Skeletal muscle cell (primary cell): Measurements from ENCODE around the gene FOXL2NB.

Experiments used
- DNase-seq: peaks from one replicate; pipeline ENCODE4 v3.0.0-alpha.2; 2010; ENCODE audit warnings: low read depth
- H3K4me3 ChIP-seq: 2 replicates; pipeline ENCODE4 v1.5.1; 2011; ENCODE audit warnings: low read depth, mild to moderate bottlenecking, control low read depth, low read length, moderate library complexity

The FOXL2NB gene

GRCh38 chr3:138923531-138923994 lies 23.5 kb upstream of the FOXL2NB start:
- DNase-seq = peak; percentile 41
- H3K4me3 ChIP-seq = no peak overlapping the region

DNA sequence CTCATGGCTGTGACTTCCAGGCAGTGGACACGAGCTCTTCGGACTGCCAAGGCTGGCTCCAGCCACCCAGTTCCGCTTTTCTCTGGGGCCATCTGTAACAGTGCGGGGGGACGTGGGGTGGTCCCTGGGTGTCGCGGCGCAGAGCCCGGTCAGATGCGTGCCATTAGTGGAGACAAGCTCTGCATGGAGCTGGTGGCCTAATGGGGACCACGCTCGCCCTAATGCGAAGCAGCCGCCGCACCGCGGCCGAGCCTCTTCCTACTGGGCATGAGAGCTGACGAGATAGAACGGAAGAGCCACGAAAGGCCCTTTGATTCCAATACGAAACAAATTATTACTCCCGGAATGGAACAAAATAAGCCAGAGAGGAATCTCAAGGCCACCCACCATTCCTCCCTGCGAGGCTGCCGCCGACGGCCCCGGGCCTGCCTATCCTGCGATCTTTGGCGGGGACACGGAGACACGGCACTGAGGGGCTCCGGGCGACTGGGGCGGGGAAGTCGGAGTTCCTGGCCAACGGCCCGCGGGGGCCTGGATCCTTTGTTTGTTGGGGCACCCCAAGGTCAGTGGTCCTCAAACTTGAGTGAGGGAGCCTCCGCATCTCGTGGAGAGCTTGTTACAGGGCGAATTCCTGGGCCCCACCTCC lies 18.2 kb upstream of the FOXL2NB start:
- H3K4me3 ChIP-seq = no peak overlapping the region
- no peak for DNase-seq

- no peak overlapping the region for H3K4me3 ChIP-seq
- no peak for DNase-seq
Measured at GRCh38 chr3:138933068-138933668, 13.8 kb upstream of the FOXL2NB start.

DNA sequence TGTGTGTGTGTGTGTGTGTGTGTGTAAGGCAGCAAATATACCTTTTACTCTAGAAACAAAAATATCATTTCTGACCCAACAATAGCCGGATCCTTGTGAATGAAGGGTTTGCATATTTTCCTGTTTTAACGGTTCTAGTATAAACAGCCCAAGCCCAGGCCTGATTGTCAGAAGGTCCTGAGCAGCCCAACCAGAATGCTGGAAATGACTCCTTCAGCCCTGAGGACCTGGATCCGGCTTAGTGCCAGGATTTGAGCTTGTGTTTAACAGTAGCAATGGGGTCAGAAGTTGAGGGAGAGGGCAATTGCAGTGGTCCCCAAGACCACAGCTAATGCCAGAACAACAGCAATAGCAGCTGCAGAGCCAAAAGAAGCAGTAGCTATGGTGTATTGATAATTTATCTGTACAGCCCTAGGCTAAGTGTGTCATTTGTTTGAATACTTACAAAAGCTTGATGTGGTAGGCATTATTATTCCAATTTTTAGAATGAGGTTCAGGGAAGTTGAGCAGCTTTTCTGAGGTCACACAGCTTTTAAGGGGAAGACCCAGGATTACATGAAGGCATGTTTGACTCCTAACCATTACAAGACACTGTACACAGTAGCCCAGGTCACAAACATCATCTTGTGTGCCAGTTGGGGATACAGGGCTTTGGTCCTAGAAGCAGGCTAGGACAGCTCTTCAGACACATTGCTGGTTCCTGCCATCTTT lies 12.9 kb upstream of the FOXL2NB start:
- no peak overlapping the region for H3K4me3 ChIP-seq
- no peak for DNase-seq

- H3K4me3 ChIP-seq = no peak overlapping the region
- no peak for DNase-seq
Measured at GRCh38 chr3:138935505-138935862, 11.5 kb upstream of the FOXL2NB start.

DNA sequence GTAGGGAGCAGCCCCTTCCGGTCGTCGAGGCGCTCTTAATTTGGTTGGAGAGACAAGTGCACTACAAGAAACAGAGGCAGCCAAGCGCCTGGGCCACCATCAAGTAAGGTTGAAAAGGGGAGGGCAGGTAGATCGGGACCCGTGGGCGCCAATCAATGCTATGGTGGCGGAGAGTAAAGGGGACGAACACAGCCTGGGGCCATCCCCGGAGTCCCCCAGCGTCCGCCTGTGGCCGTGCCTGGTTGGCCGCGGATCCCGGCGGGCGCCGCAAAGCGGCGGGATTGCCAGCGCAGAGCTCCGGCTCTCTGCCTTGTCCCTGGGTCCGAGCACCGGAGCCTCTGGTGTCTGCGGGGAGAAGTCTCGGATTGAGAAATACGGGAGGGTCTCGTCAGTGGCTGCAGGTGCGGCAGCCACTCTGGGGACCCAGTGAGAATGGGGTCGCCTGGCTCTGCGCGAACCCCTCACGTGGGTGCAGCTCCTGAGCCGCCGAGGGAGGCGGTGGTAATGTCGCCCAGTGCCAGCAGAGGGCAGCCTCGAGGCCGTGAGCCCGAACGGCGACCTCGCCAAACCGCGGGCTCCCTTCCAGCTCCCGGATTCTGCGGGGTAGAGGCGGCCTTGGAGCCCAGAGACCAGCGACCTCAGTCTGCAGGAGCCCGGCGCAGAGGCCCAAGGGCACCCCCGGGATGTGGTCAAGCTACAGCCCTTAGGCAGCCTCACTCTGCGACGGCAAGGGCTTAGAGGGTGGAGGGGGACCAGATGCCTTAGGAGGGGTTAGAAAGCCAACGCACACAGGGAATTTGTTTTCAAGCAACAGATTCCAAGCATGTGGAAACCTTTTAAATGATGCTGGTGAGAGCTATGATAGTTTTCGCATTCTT lies 10.9 kb upstream of the FOXL2NB start:
- H3K4me3 ChIP-seq = peak overlapping the region; percentile 43
- no peak for DNase-seq

- H3K4me3 ChIP-seq = no peak overlapping the region
- DNase-seq = no peak
Measured at GRCh38 chr3:138936741-138937689, 10.0 kb upstream of the FOXL2NB start.

GRCh38 chr3:138937690-138938055 lies 9.3 kb upstream of the FOXL2NB start:
- no peak for DNase-seq
- H3K4me3 ChIP-seq = no peak overlapping the region

- no peak for DNase-seq
- no peak overlapping the region for H3K4me3 ChIP-seq
Measured at GRCh38 chr3:138938056-138938876, 8.8 kb upstream of the FOXL2NB start.

- DNase-seq = no peak
- no peak overlapping the region for H3K4me3 ChIP-seq
Measured at GRCh38 chr3:138938877-138939560, 8.0 kb upstream of the FOXL2NB start.

- H3K4me3 ChIP-seq = no peak overlapping the region
- no peak for DNase-seq
Measured at GRCh38 chr3:138939561-138940241, 7.3 kb upstream of the FOXL2NB start.

DNA sequence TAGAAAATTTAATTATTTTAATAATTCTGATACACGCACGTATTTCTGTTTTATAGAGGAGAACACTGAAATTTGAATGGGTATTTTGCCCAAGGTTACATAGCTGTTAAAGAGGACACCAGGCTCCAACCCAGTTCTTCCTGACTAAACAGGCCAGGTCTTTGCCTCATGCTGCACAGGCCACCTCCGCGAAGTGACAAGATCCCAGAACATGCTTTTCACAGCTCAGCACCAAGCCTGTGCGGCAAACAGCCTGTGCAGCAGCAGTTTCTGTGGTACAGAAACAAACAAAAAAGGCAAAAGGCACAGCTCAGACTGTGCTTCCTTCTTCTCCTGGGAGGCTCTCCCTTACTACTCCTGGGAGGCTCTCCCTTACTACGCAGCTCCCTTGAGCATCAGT lies 6.6 kb upstream of the FOXL2NB start:
- no peak for DNase-seq
- H3K4me3 ChIP-seq = no peak overlapping the region

- no peak for DNase-seq
- no peak overlapping the region for H3K4me3 ChIP-seq
Measured at GRCh38 chr3:138941259-138941885, 5.6 kb upstream of the FOXL2NB start.

- DNase-seq = no peak
- no peak overlapping the region for H3K4me3 ChIP-seq
Measured at GRCh38 chr3:138942271-138942670, 4.7 kb upstream of the FOXL2NB start.

DNA sequence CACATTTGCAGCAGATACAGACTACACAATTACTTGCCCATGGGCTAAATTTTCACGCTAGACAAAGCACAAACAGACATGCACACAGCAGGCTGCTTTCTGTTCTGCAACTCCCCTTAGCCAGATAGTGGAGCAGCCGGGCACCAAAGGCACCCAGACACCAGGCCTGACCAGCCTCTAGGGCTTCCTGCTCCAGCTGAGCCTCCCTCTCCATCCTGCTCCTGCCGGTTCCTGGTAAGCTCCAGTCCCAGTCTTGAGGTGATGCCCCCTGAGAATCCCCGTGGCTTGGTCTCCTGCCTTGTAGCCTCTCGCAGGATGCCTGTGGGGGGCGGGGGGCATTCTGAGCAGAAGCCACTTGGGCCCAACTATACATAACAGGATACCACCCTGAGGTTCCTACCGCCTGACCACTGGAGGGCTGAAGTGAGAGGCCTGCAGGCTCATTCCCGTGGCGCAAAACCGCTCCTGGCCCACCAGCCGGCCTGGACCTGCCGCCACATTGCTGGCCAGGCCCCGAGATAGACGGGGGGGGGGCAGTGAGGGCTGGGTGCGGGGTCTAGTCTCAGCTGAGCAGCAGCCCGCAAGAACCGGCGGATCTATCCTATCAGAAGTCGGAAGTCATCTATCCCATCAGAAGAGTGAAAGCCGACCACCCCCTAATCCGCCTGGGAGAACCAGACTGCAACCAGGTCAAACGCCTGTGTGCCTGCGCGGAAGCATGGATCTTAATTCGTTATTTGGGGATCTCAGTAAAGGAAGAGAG lies 4.0 kb upstream of the FOXL2NB start:
- H3K4me3 ChIP-seq = no peak overlapping the region
- no peak for DNase-seq
